ENCODE measurements around the gene ATF3.

DNA sequence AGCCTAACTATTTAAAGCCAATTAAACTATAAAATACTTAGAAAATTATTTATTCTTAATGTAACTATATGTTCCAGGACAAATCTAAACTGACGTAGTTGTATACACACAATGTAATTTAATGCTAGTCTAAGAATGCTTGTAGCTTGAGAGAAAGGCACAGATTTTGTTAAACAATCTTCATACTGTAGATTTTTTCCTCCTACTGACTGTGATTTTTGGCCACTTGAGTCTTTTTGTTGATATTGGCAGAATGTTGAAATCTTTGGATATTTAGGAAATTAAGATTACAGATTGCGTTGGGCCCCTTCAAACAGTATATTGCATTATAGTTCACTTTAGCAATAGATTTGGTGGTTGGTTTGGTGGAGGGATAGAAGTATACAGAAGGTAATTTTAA lies 40.5 kb downstream of the ATF3 start:
- TF ChIP-seq CTCF (conservative IDR thresholded peaks at IDR 0.05 in 1 of 2, IDR thresholded peaks at IDR 0.05 in 1 of 2; ENCODE audit: extremely low read depth in 1 of 2, insufficient read depth in 1 of 2, low read depth in 1 of 2, low read length in 2 of 2) = no peak
- no peak for TF ChIP-seq EZH2 (IDR thresholded peaks at IDR 0.05; ENCODE audit: borderline replicate concordance, low read length)
